HEK293T (cell line): ENCODE measurements around the gene TPD52L2.

Experiments used
- CTCF ChIA-PET: fragments of 350-600 bp; formaldehyde crosslinking; extraction: SDS; loops from one replicate; lab custom pipeline; 2021; ENCODE audit warnings: antibody characterized with exemption, inconsistent platforms; lab: Yijun Ruan, JAX
- POLR2A ChIA-PET: fragments of 350-600 bp; formaldehyde crosslinking; extraction: SDS; loops from one replicate; lab custom pipeline; 2020; ENCODE audit warnings: antibody characterized with exemption, inconsistent platforms; lab: Yijun Ruan, JAX
- DNase-seq: peaks from one replicate; pipeline ENCODE4 v3.0.0; 2012; ENCODE audit warnings: mixed read lengths; ENCODE audit errors: extremely low spot score
- ARNT ChIP-seq: fragments of 450-650 bp; IDR thresholded peaks from 2 replicates; pipeline ENCODE4 v1.6.1; 2017; ENCODE audit warnings: mild to moderate bottlenecking
- BHLHE40 ChIP-seq: fragments of 450-650 bp; IDR thresholded peaks from 2 replicates; pipeline ENCODE4 v1.6.1; 2016; ENCODE audit warnings: mild to moderate bottlenecking, moderate library complexity, borderline replicate concordance
- CTBP1 ChIP-seq: fragments of 450-650 bp; IDR thresholded peaks from 2 replicates; pipeline ENCODE4 v1.6.1; 2016; ENCODE audit warnings: borderline replicate concordance
- ELF4 ChIP-seq: fragments of 450-650 bp; IDR thresholded peaks from 2 replicates; pipeline ENCODE4 v1.6.1; 2017; ENCODE audit warnings: antibody characterized with exemption
- FOXA1 ChIP-seq: fragments of 450-650 bp; IDR thresholded peaks from 2 replicates; pipeline ENCODE4 v1.6.1; 2016; ENCODE audit warnings: mild to moderate bottlenecking
- FOXK2 ChIP-seq: fragments of 450-650 bp; IDR thresholded peaks from 2 replicates; pipeline ENCODE4 v1.6.1; 2016; ENCODE audit warnings: mild to moderate bottlenecking
- FOXM1 ChIP-seq: fragments of 450-650 bp; IDR thresholded peaks from 2 replicates; pipeline ENCODE4 v1.6.1; 2017; ENCODE audit warnings: mild to moderate bottlenecking, borderline replicate concordance
- HDGF ChIP-seq: fragments of 450-650 bp; IDR thresholded peaks from 2 replicates; pipeline ENCODE4 v1.6.1; 2017; ENCODE audit warnings: antibody characterized with exemption, borderline replicate concordance
- L3MBTL2 ChIP-seq: fragments of 450-650 bp; conservative IDR thresholded peaks from 2 replicates; pipeline ENCODE4 v1.6.1; 2016; ENCODE audit warnings: mild to moderate bottlenecking
- LEF1 ChIP-seq: fragments of 450-650 bp; IDR thresholded peaks from 2 replicates; pipeline ENCODE4 v1.6.1; 2017; ENCODE audit warnings: mild to moderate bottlenecking, borderline replicate concordance
- NFRKB ChIP-seq: fragments of 450-650 bp; IDR thresholded peaks from 2 replicates; pipeline ENCODE4 v1.6.1; 2016; ENCODE audit warnings: mild to moderate bottlenecking, moderate library complexity
- PKNOX1 ChIP-seq: fragments of 450-650 bp; IDR thresholded peaks from 2 replicates; pipeline ENCODE4 v1.6.1; 2016
- SP1 ChIP-seq: fragments of 450-650 bp; IDR thresholded peaks from 2 replicates; pipeline ENCODE4 v1.6.1; 2017
- SUZ12 ChIP-seq: fragments of 450-650 bp; IDR thresholded peaks from 2 replicates; pipeline ENCODE4 v1.6.1; 2016; ENCODE audit warnings: mild to moderate bottlenecking
- TARDBP ChIP-seq: fragments of 450-650 bp; IDR thresholded peaks from 2 replicates; pipeline ENCODE4 v1.6.1; 2016
- ZNF384 ChIP-seq: fragments of 450-650 bp; IDR thresholded peaks from 2 replicates; pipeline ENCODE4 v1.6.1; 2016

The TPD52L2 gene

GRCh38 chr20:63829603-63829944 lies 35.5 kb upstream of the TPD52L2 start:
- no peak for DNase-seq
- CTCF ChIA-PET, result interaction anchor here (0.5 to 0.7 kb wide), 2 partner anchors 31 to 76 kb away, joined by 3 read pairs; no protein-coding TSS in a partner anchor
- POLR2A ChIA-PET, result no interaction called here
- no peak for TF ChIP-seq ARNT
- no peak for TF ChIP-seq BHLHE40
- TF ChIP-seq L3MBTL2, result no peak
- TF ChIP-seq FOXA1, result no peak
- TF ChIP-seq SUZ12, result no peak
- TF ChIP-seq NFRKB, result no peak
- no peak for TF ChIP-seq FOXK2
- TF ChIP-seq FOXM1, result no peak
- no peak for TF ChIP-seq CTBP1
- TF ChIP-seq TARDBP, result no peak

DNA sequence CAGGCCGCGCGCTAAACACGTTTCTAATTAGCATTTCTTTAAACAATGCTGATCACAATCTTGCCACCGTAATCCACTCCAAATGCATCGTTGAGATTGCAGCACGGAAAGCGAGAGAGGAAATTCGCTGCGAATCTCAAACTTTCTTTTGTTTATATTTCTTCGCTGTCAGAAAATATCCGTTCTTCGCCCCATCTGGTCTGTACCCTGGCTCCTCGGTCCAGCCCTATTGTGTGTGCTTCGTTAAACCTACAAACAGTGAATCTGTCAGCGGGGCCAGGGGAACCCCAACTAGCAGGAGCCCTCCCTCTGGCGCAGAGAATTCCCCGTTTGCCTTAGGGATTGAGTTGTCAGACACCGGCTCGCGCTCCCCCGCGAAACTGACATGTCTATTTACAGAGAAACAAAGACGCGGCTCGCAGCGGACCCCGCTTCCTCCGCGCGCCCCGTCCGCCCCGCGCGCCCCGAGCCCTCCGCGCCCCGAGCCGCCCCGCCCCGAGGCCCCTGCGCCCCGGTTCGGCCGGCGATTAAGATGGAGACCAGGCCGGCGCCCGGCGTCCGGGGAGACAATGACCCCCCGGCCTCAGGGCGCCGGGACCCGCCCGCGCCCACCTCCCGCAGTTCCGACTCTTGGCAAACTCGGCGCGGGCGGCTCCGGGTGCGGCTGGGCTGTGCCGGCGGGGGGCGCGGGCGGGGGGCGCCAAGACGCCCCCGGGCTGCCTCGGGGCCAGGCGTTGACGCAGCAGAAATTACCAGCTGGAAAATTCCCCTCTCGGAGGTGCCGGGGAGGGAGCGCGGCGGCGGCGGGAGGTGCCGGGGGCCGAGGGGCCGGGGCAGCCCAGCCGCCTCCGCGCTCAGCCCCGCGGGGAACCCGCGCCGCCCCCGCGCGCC lies 34.9 kb upstream of the TPD52L2 start:
- no peak for TF ChIP-seq FOXM1
- no peak for TF ChIP-seq ZNF384
- no peak for TF ChIP-seq ELF4
- TF ChIP-seq ARNT, result no peak
- no peak for TF ChIP-seq FOXA1
- no peak for TF ChIP-seq LEF1
- POLR2A ChIA-PET, result no interaction called here
- CTCF ChIA-PET, result interaction anchor here (0.7 kb wide), 1 partner anchor 31 kb away, joined by 3 read pairs; no protein-coding TSS in a partner anchor
- peak; percentile 51 for DNase-seq

DNA sequence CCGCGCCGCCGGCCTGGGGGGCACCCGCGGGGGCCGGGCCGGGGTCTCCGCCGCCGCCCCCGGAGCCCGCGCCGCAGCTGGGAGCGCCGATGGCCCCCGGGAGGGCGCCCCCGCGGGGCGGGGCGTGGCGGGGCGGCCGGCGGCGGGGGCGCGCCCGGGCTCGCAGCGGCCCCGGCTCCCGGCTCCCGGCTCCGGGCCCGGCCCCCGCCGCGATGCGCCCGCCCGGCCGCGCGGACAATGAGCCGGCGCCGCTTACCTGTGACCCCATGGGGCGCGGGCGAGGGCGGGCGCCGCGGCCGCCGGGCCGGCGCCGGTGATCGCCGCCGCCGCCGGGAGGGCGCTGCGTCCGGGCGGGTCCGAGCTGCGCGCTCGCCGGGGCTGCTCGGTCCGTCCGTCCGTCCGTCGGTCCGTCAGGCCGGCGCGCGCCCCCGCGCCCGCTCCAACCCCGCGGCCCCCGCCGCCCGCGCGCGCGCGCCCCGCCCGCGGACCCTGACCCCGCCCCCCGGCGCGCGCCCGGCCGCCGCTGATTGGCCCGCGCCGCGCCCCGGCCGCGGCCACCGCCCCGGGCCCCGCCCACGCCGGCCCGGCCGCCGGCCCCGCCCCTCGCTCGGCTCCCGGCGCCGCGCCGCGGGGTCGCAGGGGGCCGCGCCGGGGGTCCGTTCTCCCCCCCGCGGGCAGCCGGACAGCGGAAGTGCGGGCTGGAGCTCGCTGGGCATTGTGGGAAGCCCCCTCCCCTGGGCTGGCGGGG lies 34.1 kb upstream of the TPD52L2 start, which contains the start of gene ZBTB46:
Gene ZBTB46, minus strand, starts transcription at position 424 of the 748 bp plus-strand sequence. CDS start 40,507 bp downstream, outside the sequence.
- ChIA-PET CTCF (no interaction called here), POLR2A (no interaction called here)
- peak; percentile 95 for DNase-seq
- TF ChIP-seq SUZ12 (no peak), L3MBTL2 (no peak), CTBP1 (no peak), TARDBP (no peak), HDGF (no peak), ZNF384 (no peak), ELF4 (no peak)

DNA sequence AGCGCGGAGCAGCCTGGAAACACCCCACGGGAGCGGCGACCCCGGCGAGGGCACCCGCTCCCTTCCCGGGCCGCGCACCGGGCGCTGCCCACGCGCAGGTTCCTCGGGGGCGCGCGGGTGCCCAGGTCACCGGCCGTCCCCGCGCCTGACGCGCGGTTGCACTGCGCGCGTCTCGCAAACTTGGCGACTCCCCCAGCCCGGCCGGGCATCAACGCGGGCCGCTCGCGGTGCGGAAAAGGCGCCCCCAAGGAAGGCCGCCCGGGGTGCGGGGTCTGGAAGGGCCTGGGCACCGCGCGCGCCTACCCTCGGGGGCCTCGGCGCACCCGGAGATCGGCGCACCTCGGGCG lies 33.5 kb upstream of the TPD52L2 start:
- POLR2A ChIA-PET, result no interaction called here
- CTCF ChIA-PET, result no interaction called here
- DNase-seq, result no peak
- TF ChIP-seq TARDBP, result no peak
- no peak for TF ChIP-seq PKNOX1
- no peak for TF ChIP-seq ELF4
- TF ChIP-seq SP1, result no peak
- no peak for TF ChIP-seq CTBP1
- TF ChIP-seq FOXM1, result no peak
- no peak for TF ChIP-seq HDGF
- TF ChIP-seq BHLHE40, result no peak
- TF ChIP-seq LEF1, result no peak
- TF ChIP-seq NFRKB, result no peak
- TF ChIP-seq ARNT, result no peak
- no peak for TF ChIP-seq FOXA1
- TF ChIP-seq SUZ12, result no peak
- no peak for TF ChIP-seq ZNF384
- no peak for TF ChIP-seq FOXK2
- TF ChIP-seq L3MBTL2, result no peak

DNA sequence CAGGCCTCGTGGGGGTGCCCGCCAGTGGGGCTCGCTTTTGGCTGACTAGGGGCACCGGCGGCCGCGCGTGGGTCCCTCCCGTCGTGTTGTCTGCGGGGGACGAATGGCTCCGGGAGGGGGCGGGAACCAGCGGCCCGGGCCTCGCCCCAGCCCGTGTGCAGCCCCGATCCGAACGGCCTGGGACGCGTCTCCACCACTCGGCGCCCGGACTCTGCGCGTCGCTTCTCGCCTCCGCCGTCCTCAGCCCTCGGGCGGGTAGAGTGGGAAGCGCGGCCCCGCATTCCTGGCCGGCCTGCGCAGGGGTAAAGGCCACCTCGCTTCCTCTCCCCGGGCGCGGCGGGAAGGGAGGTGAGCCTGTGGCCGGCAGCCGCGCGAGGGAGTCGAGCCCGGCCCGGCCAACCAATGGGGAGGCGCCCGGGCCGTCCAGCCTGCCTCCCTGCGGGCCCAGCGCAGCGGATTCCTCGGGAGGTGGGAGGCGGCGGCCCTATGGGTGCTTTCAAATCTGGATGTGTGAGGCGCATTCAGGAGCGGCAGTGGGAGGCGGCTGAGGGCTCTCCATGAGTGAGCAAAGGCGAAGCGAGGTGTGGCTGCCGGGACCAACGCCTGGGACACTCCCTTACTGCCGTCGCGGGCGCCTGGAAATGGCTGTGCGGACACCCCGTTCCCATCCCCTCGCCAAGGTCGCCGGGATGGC lies 32.9 kb upstream of the TPD52L2 start:
- no peak for TF ChIP-seq SUZ12
- DNase-seq, result no peak
- ChIA-PET CTCF (no interaction called here), POLR2A (no interaction called here)

DNA sequence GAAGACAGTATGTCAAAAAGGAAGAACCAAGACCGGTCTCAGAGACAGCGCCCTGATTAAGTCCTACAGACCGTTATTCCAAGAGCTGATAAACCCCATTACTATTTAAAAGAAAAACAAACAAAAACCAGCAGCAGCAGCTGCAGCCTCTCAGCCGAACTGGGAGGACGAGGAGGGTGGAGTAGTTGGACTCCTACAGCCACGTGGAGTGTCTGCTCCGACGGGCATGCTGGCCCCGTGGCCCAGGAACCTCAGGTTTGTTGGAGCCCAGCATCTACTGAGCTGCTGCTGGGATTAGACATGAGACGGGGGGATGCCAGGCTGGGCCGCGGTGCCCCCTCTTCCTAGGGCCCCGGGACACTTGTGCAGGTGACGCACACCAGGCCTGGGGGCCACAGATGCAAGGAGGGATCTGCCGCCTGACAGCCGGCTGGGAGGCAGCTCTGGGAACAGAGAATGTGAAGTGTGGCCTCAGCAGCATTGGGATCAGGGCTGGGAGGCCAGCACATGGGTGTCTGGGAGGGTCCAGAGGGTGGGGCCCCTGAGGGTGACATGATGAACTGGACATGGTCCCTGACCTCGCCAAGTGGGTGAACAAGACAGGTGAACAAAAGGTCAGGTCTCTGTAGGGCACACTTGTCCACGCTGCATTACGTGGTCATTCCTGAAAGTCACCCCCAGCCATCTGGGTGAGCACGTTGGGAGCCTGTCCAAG lies 31.1 kb upstream of the TPD52L2 start:
- ChIA-PET CTCF (no interaction called here), POLR2A (no interaction called here)
- TF ChIP-seq ARNT (no peak), HDGF (no peak), FOXM1 (no peak), PKNOX1 (no peak), NFRKB (no peak), ZNF384 (no peak), LEF1 (no peak), BHLHE40 (no peak), ELF4 (no peak), FOXK2 (no peak), TARDBP (no peak), L3MBTL2 (no peak)
- no peak for DNase-seq
